HG03025 (cell line): ENCODE results near the gene ITM2C.

ENCODE experiments used
- ATAC-seq: cut with Tn5 transposase; IDR thresholded peaks from one replicate; pipeline ENCODE4 v1.9.1; 2021; ENCODE audit warnings: mild to moderate bottlenecking, moderate library complexity; ENCODE audit not compliant: unreplicated experiment, low FRiP score

ITM2C gene

DNA sequence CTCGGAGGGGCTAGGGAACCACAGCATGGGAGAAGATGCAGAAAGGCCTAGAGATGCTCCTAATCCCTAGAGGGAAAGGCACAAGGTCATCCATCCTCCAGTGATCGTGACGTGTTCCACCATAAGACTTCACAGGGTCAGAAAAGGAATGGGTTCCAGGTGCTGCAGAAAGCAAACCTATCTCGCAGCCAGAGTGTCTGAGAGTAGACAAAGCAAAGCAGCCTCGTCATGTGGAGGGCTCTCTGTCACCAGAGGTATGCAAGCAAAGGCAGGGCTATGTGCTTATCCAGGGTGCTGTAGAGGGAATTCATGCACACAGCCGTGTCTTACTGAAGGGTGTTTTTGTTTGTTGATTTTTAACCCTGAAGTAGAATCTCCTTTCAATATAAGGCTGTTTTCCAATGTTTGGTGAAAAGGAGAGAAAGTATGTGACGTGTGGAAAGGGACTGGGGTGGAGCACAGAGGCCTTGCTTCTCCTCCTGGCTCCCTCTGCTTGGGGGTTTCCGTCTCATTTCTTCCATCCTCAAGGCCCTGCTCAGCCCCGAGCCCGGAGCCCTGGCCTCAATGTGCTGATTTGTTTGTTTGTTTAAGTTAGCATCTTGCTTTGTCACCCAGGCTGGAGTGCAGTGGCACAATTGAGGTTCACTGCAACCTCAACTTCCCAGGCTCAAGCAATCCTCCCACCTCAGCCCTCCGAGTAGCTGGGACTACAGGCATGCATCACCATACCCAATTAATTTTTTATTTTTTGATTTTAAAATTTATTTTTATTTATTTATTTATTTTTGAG, 57.3 kb downstream of the ITM2C start:
- no peak for ATAC-seq

DNA sequence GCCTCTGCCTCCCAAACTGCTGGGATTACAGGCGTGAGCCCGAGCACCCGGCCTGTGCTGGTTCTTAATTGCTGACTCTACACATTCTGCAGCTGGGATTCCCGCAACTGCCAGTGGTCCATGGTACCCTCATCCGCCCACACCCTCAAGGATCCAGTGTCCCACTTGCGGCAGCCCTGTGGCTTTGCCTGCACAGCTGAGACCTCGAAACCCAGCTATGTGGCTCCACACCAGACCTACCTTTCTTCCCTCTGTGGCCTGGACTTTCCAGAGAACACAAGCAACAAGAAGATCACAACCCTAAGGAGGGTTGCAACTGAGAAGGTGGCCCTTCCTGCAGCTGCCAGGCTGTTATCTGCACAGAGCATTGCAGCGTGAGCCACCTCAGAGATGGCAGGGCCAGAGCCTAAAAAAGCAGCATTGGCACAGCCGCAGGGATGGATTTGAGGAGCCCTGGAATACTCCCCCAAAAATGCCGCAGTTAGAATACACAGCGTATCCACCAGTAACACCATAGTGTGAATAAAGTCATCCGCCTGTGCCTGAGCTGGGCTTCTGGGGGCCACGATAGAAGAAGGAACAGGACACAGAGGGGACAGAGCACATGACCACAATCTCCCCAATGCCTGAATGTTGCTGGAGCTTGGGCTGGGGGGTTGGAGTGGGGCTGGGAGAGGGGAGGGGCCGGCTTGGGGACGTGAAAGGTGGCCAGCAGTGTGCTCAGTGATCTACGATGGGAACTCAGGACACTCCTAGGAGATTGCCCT, 58.4 kb downstream of the ITM2C start:
- ATAC-seq, result no peak

DNA sequence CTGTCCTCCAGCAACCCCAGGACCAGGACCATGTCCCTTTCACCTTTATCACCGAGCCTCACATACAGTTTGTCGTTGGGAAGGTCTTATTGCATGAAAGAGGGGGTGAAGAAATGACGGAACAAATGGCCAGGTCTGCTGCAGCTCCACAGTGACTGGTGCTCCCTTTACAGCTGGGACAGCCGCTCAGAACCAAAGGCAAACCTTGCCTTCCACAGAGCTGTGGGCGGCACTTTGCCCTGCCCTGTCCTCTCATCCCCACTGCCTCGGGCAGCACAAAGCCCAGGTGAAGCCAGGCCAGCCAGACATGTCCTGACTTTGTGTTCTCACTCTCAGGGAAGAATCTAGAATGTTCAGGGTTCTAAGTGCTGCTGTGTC, 59.3 kb downstream of the ITM2C start:
- peak; percentile 3 for ATAC-seq

DNA sequence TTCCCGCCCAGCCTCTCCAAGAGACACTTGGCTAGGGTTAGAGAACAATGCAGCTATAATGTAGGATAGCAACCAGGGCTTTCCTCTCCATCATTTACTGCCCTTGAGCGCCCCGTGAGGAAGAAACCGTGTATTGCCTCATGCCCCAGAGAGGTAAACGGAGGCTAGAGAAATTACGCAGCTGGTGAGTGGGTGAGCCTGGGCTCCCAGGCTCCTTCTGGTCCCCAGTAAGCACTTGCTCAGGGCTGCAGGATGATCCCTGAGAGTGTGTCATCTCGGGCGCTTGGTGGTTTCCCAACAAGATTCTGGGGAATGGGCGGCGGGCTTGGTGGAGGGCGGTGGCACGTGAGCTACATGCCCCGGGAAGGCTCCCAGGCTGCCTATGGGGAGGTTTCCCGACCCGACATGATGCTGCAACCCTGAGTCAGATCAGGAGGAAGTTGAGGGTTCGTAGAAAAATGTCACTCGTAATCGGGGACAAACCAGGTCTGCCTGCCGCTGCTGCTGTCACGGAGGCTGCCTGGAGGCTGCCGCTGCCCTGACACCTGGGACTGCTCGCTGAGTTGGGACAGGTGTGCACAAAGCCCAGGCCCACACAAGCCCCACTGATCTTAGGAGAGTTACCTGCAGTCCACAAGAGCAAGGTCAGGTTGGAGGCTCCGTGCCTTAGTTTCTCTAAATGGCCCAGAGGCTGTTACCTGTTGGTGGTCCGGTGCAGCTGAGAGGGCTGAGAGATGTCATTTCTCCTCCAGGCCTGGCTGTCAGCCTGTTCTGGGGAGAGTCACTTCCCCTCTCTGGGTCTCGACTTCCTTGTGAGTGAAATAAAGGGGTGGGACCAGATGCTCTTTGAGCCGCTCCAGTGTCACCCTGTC, 60.0 kb downstream of the ITM2C start, which contains the start of gene GPR55:
TSS of gene GPR55 (minus strand) at position 773 of the 872 bp plus-strand sequence. CDS start 14,280 bp downstream, outside the sequence.
- ATAC-seq, result peak; percentile 37

DNA sequence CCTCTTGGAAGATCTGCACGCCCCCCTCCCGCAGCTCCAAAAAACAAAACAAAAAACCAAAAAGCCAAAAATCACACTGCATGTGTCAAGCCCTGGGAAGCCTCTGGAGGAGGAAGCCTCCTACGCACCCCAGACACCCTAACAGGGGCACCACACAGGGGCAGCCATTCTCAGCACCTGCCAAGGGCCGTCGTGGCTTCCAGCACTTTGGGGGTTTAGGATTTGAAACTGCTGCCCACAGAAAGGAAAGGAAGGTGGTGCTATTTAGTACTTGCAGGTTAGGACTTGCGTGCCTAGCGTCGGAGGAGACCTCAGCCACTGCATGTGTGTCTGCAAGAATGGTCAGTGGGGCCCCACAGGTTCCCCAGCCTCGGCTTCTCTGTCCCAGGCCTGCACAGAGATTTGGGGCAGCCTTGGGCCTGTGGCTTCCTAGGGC, 60.7 kb downstream of the ITM2C start:
- ATAC-seq, result no peak

DNA sequence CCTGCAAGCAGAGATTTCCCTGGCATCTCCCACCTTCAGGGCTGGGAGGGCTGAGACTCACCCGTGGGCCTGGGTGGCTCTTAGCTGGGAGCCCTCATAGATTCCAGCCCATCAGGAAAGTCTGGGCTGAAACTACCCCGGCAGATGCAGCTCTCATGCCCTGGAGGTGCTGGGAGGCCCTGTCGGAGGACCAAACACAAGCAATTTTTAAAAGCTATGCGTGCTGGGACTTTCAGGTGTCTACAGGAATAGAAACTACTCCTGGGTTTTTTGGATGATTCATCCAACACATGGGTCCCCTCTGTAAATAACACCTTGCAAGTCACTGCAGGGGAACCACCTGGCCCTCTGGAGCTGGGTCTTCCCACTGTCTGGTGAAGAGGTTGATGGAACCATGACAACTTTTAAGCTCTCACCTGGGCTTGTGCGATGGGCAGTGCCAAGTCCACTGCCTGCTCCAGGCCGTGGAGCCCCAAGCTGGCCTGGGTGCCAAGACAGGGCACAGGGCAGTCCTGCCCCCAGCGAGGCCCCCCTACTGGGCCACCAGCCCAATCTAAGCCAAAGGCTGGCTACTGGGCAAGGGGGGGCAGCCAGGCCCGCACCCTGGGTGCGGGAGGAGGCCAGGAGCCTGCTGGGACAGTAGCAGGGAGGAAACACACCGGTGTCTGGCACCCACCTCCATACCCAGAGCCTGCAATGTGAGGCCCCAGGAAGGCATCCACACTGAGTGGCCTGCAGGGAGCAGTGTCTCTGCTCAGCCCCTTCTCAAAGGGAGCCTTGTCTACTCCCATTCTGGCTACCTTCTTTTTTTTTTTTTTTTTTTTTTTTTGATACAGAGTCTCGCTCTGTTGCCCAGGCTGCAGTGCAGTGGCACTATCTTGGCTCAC, 61.4 kb downstream of the ITM2C start:
- ATAC-seq, result no peak

DNA sequence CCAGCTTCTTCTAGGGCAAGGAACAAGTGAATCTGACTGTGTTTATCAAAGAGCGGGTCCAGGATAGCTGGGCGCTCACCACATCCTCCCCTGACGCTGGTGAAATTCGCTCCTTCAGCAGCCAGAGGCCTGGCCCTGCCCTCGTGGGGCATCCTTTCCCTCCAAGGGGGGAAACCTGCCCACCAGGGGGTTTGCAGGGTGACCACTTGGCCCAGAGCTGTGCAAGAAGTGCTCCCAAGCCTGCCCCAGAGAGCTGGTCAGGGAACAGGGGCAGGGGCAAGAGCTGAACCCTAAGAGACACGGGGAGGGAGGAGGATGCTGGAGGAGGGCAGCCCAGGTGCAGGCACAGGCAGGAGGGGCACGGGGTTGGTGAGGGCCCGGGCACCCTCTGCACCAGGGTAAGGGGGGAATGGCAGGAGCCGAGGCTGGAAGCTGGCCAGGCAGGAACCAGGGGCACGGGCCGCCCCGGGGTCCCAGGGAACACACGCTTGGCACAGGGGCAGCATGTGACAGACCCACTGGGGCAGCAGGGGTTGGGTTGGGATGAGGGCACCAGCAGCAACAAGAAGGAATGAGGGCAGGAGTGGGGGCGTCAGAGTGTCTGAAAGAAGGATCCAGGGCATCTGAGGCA, 63.1 kb downstream of the ITM2C start:
- no peak for ATAC-seq
